MM.1S (cell line): ENCODE measurements around the gene DPP6.

Experiments used
- DNase-seq: peaks from one replicate; pipeline ENCODE4 v3.0.0-alpha.2; 2015
- H2AFZ ChIP-seq: fragments of 300-600 bp; sonication (generic); 2 replicates; pipeline ENCODE4 v1.6.0; 2016; ENCODE audit warnings: antibody characterized with exemption, low read length
- H3F3A ChIP-seq: fragments of 300-600 bp; sonication (generic); 2 replicates; pipeline ENCODE4 v1.6.1; 2016; ENCODE audit warnings: mild to moderate bottlenecking, antibody characterized with exemption, low read length, moderate library complexity, mixed read lengths; ENCODE audit not compliant: insufficient read depth
- H3K27ac ChIP-seq: fragments of 300-600 bp; sonication (generic); 2 replicates; pipeline ENCODE4 v1.5.1; 2016; ENCODE audit warnings: mild to moderate bottlenecking, low read length
- H3K27me3 ChIP-seq: fragments of 300-600 bp; sonication (generic); replicated peaks from 2 replicates; pipeline ENCODE4 v1.6.0; 2016; ENCODE audit warnings: low read length; ENCODE audit not compliant: insufficient read depth
- H3K36me3 ChIP-seq: fragments of 300-600 bp; sonication (generic); replicated peaks from 2 replicates; pipeline ENCODE4 v1.6.1; 2016; ENCODE audit warnings: mild to moderate bottlenecking, low read length, mixed read lengths; ENCODE audit not compliant: insufficient read depth
- H3K4me1 ChIP-seq: fragments of 300-600 bp; sonication (generic); 2 replicates; pipeline ENCODE4 v1.6.1; 2016; ENCODE audit warnings: low read length, mixed read lengths
- H3K4me2 ChIP-seq: fragments of 300-600 bp; sonication (generic); 2 replicates; pipeline ENCODE4 v1.6.0; 2016; ENCODE audit warnings: low read depth, low read length
- H3K4me3 ChIP-seq: fragments of 300-600 bp; sonication (generic); 2 replicates; pipeline ENCODE4 v1.5.1; 2016; ENCODE audit warnings: low read length, mixed read lengths
- H3K79me2 ChIP-seq: fragments of 300-600 bp; sonication (generic); 2 replicates; pipeline ENCODE4 v1.6.1; 2016; ENCODE audit warnings: mixed run types, low read length, mixed read lengths
- H3K9ac ChIP-seq: fragments of 300-600 bp; sonication (generic); 2 replicates; pipeline ENCODE4 v1.6.1; 2016; ENCODE audit warnings: low read length, mixed read lengths
- H3K9me2 ChIP-seq: fragments of 300-600 bp; sonication (generic); replicated peaks from 2 replicates; pipeline ENCODE4 v1.6.1; 2016; ENCODE audit warnings: mild to moderate bottlenecking, low read length, mixed read lengths; ENCODE audit not compliant: insufficient read depth
- H3K9me3 ChIP-seq: fragments of 300-600 bp; sonication (generic); replicated peaks from 2 replicates; pipeline ENCODE4 v1.6.1; 2016; ENCODE audit warnings: mild to moderate bottlenecking, low read length, mixed read lengths; ENCODE audit not compliant: insufficient read depth
- H4K20me1 ChIP-seq: fragments of 300-600 bp; sonication (generic); 2 replicates; pipeline ENCODE4 v1.6.1; 2016; ENCODE audit warnings: mild to moderate bottlenecking, low read length, moderate library complexity, mixed read lengths; ENCODE audit not compliant: insufficient read depth
- CTCF ChIP-seq: fragments of 300-600 bp; sonication (generic); IDR thresholded peaks from 2 replicates; pipeline ENCODE4 v1.5.1; 2016; ENCODE audit warnings: antibody characterized with exemption, low read length, mixed read lengths
- EZH2 ChIP-seq: fragments of 300-600 bp; sonication (generic); optimal IDR thresholded peaks from 2 replicates; pipeline ENCODE3; 2017; ENCODE audit warnings: low read depth, mild to moderate bottlenecking, antibody characterized with exemption, low read length, mixed read lengths
- EZH2phosphoT487 ChIP-seq: fragments of 300-600 bp; sonication (generic); IDR thresholded peaks from 2 replicates; pipeline ENCODE4 v1.6.1; 2018; ENCODE audit warnings: antibody characterized with exemption, low read length

The DPP6 gene

GRCh38 chr7:154854836-154855235 lies 802.6 kb downstream of the DPP6 start:
- Histone ChIP-seq H3K9me3 (no peaks in the 10 kb centered on the region), H3K4me1 (no peaks in the 10 kb centered on the region), H2AFZ (no peak overlapping the region), H4K20me1 (no peaks in the 10 kb centered on the region), H3F3A (no peaks in the 10 kb centered on the region), H3K36me3 (no peaks in the 10 kb centered on the region), H3K79me2 (no peaks in the 10 kb centered on the region), H3K4me2 (no peak overlapping the region), H3K27me3 (peaks cover 6% of the 10 kb centered on the region; the same call in 1 of the 2 replicates), H3K9ac (no peak overlapping the region), H3K27ac (no peak overlapping the region), H3K9me2 (no peaks in the 10 kb centered on the region), H3K4me3 (no peak overlapping the region)
- TF ChIP-seq CTCF: no peak
- TF ChIP-seq EZH2: no peak
- TF ChIP-seq EZH2phosphoT487: no peak
- no peak for DNase-seq

GRCh38 chr7:154855366-154855765 lies 803.2 kb downstream of the DPP6 start:
- no peaks in the 10 kb centered on the region for H3K4me1 ChIP-seq
- H2AFZ ChIP-seq: no peak overlapping the region
- H3K9me2 ChIP-seq: no peaks in the 10 kb centered on the region
- H3K79me2 ChIP-seq: no peaks in the 10 kb centered on the region
- no peak overlapping the region for H3K4me2 ChIP-seq
- no peak overlapping the region for H3K9ac ChIP-seq
- no peak for TF ChIP-seq EZH2phosphoT487
- no peak for TF ChIP-seq EZH2
- no peak for TF ChIP-seq CTCF
- no peak overlapping the region for H3K27ac ChIP-seq
- no peaks in the 10 kb centered on the region for H3F3A ChIP-seq
- DNase-seq: no peak
- no peaks in the 10 kb centered on the region for H4K20me1 ChIP-seq
- H3K27me3 ChIP-seq: peaks cover 6% of the 10 kb centered on the region; the same call in 1 of the 2 replicates
- H3K4me3 ChIP-seq: no peak overlapping the region
- no peaks in the 10 kb centered on the region for H3K9me3 ChIP-seq
- H3K36me3 ChIP-seq: no peaks in the 10 kb centered on the region

GRCh38 chr7:154856733-154857132 lies 804.5 kb downstream of the DPP6 start:
- no peak overlapping the region for H2AFZ ChIP-seq
- H3K27ac ChIP-seq: no peak overlapping the region
- no peak overlapping the region for H3K9ac ChIP-seq
- no peak for DNase-seq
- TF ChIP-seq EZH2 (no peak), EZH2phosphoT487 (no peak), CTCF (no peak)
- no peaks in the 10 kb centered on the region for H4K20me1 ChIP-seq
- no peak overlapping the region for H3K4me2 ChIP-seq
- H3F3A ChIP-seq: no peaks in the 10 kb centered on the region
- no peaks in the 10 kb centered on the region for H3K9me3 ChIP-seq
- H3K4me1 ChIP-seq: no peaks in the 10 kb centered on the region
- no peaks in the 10 kb centered on the region for H3K79me2 ChIP-seq
- no peaks in the 10 kb centered on the region for H3K9me2 ChIP-seq
- no peak overlapping the region for H3K4me3 ChIP-seq
- H3K36me3 ChIP-seq: no peaks in the 10 kb centered on the region
- H3K27me3 ChIP-seq: peaks cover 6% of the 10 kb centered on the region; the same call in 1 of the 2 replicates
